Upper lobe of left lung (tissue), 6 donors: ENCODE data around the gene KMT2A. TPM values are rescaled to one million over a fixed set of nuclear protein-coding genes. Genes with fewer than 3 reads are reported as not detected.

Source experiments
- ATAC-seq, 2 donors: fragments of 200-7000 bp; cut with Tn5 transposase; one replicate each; pipeline ENCODE4 v1.9.1; 2022; ENCODE audit warnings: mild to moderate bottlenecking in 2 of 2, moderate library complexity in 2 of 2; ENCODE audit not compliant: low FRiP score in 2 of 2
- DNase-seq, 2 donors: peaks; one replicate each; pipeline ENCODE4 v3.0.0-alpha.2; 2019 to 2020
- H3K27ac ChIP-seq, 4 donors: fragments of 200-600 bp; sonication (generic); one replicate each; pipeline ENCODE4 v1.5.1; 2016 to 2019
- H3K27me3 ChIP-seq, 4 donors: fragments of 200-600 bp; sonication (generic); one replicate each; pipeline ENCODE4 v1.5.1; 2017 to 2019
- H3K36me3 ChIP-seq, 4 donors: fragments of 200-600 bp; sonication (generic); one replicate each; pipeline ENCODE4 v1.5.1; 2016 to 2019
- H3K4me1 ChIP-seq, 4 donors: fragments of 200-600 bp; sonication (generic); one replicate each; pipeline ENCODE4 v1.5.1; 2018 to 2019
- H3K4me3 ChIP-seq, 4 donors: fragments of 200-600 bp; sonication (generic); one replicate each; pipeline ENCODE4 v1.5.1; 2017 to 2019; ENCODE audit warnings: mild to moderate bottlenecking in 2 of 4, moderate library complexity in 1 of 4
- H3K9me3 ChIP-seq, 4 donors: fragments of 200-600 bp; sonication (generic); one replicate each; pipeline ENCODE4 v1.5.1; 2018 to 2019
- EP300 ChIP-seq, 4 donors: sonication (generic); formaldehyde crosslinking; IDR thresholded peaks; one replicate each; pipeline ENCODE4 v1.5.1; 2017; ENCODE audit warnings: antibody characterized with exemption in 4 of 4, control low read depth in 2 of 4
- POLR2A ChIP-seq, 4 donors: fragments of 450-650 bp; IDR thresholded peaks; one replicate each; pipeline ENCODE4 v1.5.1; 2016 to 2017; ENCODE audit warnings: antibody characterized with exemption in 4 of 4, mild to moderate bottlenecking in 2 of 4
- POLR2AphosphoS5 ChIP-seq, 2 donors: sonication (generic); formaldehyde crosslinking; IDR thresholded peaks; one replicate each; pipeline ENCODE4 v1.5.1; 2017; ENCODE audit warnings: antibody characterized with exemption in 2 of 2
- WGBS, 2 donors: methylation state at CpG; one replicate each; pipeline ENCODE4 v1.1.5; 2017 to 2018; 5-methylcytosine and 5-hydroxymethylcytosine counted together
- total RNA-seq, 6 donors: library from RNA; depleted of rRNA in 4 of 6; stranded (reverse); fragments of >200 nt in 4 of 6; gene quantifications; one replicate each; pipeline versions ENCODE4 v1.1.0 to v1.2.1, GENCODE V29; 2016 to 2021
- TF ChIP-seq, protein P1 (sequence below), 6 experiments: fragments of 450-650 bp in 4 of 6; fragments of 200-600 bp in 2 of 6; sonication (generic) in 2 of 6; IDR thresholded peaks; one replicate each; pipeline ENCODE4 v1.5.1; 2016 to 2019; ENCODE audit warnings: antibody characterized with exemption in 6 of 6
- donor health status: DM: no; HTN: no; CAD: no; lungs with moderate emphysema.
- donor health status: DM: no; HTN: yes; CAD: no; lungs with severe emphysema.

KMT2A gene
- total RNA-seq, 6 donors from 2014 or later: 42.0 to 97.1 (median 58.4) TPM

- WGBS, 2 donors: 61 to 75% methylated on average over 2 of the region's 2 CpGs
- TF ChIP-seq POLR2A (IDR thresholded peaks at IDR 0.05) (no peak), EP300 (IDR thresholded peaks at IDR 0.05) (no peak), POLR2AphosphoS5 (IDR thresholded peaks at IDR 0.05) (no peak)
- TF ChIP-seq, protein P1, sequence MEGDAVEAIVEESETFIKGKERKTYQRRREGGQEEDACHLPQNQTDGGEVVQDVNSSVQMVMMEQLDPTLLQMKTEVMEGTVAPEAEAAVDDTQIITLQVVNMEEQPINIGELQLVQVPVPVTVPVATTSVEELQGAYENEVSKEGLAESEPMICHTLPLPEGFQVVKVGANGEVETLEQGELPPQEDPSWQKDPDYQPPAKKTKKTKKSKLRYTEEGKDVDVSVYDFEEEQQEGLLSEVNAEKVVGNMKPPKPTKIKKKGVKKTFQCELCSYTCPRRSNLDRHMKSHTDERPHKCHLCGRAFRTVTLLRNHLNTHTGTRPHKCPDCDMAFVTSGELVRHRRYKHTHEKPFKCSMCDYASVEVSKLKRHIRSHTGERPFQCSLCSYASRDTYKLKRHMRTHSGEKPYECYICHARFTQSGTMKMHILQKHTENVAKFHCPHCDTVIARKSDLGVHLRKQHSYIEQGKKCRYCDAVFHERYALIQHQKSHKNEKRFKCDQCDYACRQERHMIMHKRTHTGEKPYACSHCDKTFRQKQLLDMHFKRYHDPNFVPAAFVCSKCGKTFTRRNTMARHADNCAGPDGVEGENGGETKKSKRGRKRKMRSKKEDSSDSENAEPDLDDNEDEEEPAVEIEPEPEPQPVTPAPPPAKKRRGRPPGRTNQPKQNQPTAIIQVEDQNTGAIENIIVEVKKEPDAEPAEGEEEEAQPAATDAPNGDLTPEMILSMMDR (IDR thresholded peaks at IDR 0.05): no peak
- H3K4me3 ChIP-seq: no peak overlapping the region
- ATAC-seq: no peak
- no peaks in the 10 kb centered on the region for H3K36me3 ChIP-seq
- no peaks in the 10 kb centered on the region for H3K27me3 ChIP-seq
- H3K9me3 ChIP-seq: no peaks in the 10 kb centered on the region
- peaks cover 49 to 63% (median 52%) of the 10 kb centered on the region in 4 donors for H3K4me1 ChIP-seq
- no peak overlapping the region for H3K27ac ChIP-seq
- no peak for DNase-seq
These were observed 7.4 kb downstream of the KMT2A start for GRCh38 chr11:118443590-118444218.

DNA sequence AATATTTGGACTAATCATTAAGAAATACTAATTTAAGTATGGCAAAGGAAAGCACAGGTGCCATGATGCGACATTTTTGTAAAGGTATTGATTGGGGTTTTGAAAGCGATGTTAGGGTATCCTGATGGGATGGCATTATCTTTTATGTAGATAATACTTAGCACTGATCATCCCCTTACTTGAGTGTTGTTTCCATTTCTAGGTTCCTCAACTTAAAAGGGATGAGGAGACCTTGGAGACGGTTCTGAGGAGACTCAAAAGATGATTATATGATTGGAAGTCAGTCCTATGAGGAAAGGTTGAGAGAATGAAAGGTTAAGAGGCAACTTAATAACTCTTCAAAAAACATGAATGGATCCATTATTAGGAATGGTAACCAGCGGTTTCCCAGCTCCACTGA, 11.1 kb downstream of the KMT2A start:
- peaks cover 0 to 5% (median 0%) of the 10 kb centered on the region in 4 donors for H3K36me3 ChIP-seq
- no peak overlapping the region for H3K4me3 ChIP-seq
- TF ChIP-seq, protein P1 (IDR thresholded peaks at IDR 0.05): no peak
- TF ChIP-seq POLR2A (IDR thresholded peaks at IDR 0.05) (no peak), POLR2AphosphoS5 (IDR thresholded peaks at IDR 0.05) (no peak), EP300 (IDR thresholded peaks at IDR 0.05) (no peak)
- no peaks in the 10 kb centered on the region for H3K27me3 ChIP-seq
- H3K27ac ChIP-seq: no peak overlapping the region
- H3K4me1 ChIP-seq: peaks cover 17 to 37% (median 20%) of the 10 kb centered on the region in 4 donors
- no peaks in the 10 kb centered on the region for H3K9me3 ChIP-seq
- DNase-seq (no peak), ATAC-seq (no peak)
- WGBS, 2 donors: 90% methylated on average over 4 of the region's 4 CpGs

DNA sequence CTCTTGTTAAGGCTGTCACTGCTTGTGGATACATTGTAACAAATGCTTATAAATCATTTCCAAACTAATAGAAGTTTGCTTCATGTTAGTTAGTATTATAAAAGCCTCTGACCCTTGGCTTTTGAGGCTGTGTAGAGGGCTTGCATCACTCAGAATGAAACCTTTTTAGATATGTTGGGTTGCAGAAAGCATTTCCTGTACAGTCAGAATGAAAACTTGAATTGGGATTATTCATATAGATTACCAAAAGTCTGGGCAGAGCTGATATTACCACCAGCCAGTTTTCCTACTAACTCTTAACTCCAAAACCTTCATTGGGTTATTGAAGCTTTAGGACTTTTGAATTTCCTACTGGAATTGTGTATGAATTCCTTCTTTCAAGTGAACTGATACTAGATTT, 12.0 kb downstream of the KMT2A start:
- peaks cover 0 to 5% (median 0%) of the 10 kb centered on the region in 4 donors for H3K36me3 ChIP-seq
- TF ChIP-seq, protein P1 (IDR thresholded peaks at IDR 0.05): no peak
- TF ChIP-seq POLR2A (IDR thresholded peaks at IDR 0.05): no peak
- no peak for TF ChIP-seq EP300 (IDR thresholded peaks at IDR 0.05)
- TF ChIP-seq POLR2AphosphoS5 (IDR thresholded peaks at IDR 0.05): no peak
- ATAC-seq (no peak), DNase-seq (no peak)
- no peak overlapping the region for H3K4me3 ChIP-seq
- H3K4me1 ChIP-seq: peaks cover 9 to 29% (median 14%) of the 10 kb centered on the region in 4 donors
- H3K27ac ChIP-seq: peak overlapping the region in 1 of 4 donors; percentile 44
- H3K27me3 ChIP-seq: no peaks in the 10 kb centered on the region
- no peaks in the 10 kb centered on the region for H3K9me3 ChIP-seq

- no peak for DNase-seq
- Histone ChIP-seq H3K27me3 (no peaks in the 10 kb centered on the region), H3K4me1 (peaks cover 3 to 21% (median 9%) of the 10 kb centered on the region in 4 donors), H3K9me3 (no peaks in the 10 kb centered on the region), H3K27ac (no peak overlapping the region), H3K36me3 (peaks cover 0 to 5% (median 0%) of the 10 kb centered on the region in 4 donors), H3K4me3 (no peak overlapping the region)
- ATAC-seq: no peak
- 68 to 95% methylated on average over 4 of the region's 4 CpGs for WGBS, 2 donors
- TF ChIP-seq, protein P1 (IDR thresholded peaks at IDR 0.05): no peak
- TF ChIP-seq POLR2AphosphoS5 (IDR thresholded peaks at IDR 0.05) (no peak), POLR2A (IDR thresholded peaks at IDR 0.05) (no peak), EP300 (IDR thresholded peaks at IDR 0.05) (no peak)
These were observed 13.1 kb downstream of the KMT2A start for GRCh38 chr11:118449316-118449918.
